ENCODE results near the gene TET3. TPM values are rescaled to one million over a fixed set of nuclear protein-coding genes. Genes with fewer than 3 reads are reported as not detected.

The TET3 gene
- total RNA-seq, 1 donor from 2014 or later: 92.4 TPM

DNA sequence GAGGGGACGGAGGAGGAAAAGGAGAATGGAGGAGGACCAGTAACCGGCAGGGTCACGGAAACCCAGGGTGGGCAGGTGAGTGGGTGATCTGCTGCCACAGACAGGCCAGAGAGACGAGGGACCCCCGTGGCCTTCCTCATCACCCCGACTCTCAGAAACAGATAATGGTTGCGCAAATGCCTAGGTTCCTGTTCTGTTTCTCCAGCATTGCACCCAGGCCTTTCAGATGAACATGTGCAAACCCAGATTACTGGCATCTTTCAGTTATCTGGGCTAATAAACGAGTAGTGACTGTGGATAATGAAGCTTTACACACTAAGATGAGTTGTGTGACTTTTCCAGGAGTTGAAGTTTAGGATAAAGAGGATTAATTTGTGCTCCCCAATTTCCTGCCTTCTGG lies 46.5 kb downstream of the TET3 start:
- no peak for TF ChIP-seq CTCF (IDR thresholded peaks at IDR 0.05; ENCODE audit: partially characterized antibody, unreplicated experiment)

DNA sequence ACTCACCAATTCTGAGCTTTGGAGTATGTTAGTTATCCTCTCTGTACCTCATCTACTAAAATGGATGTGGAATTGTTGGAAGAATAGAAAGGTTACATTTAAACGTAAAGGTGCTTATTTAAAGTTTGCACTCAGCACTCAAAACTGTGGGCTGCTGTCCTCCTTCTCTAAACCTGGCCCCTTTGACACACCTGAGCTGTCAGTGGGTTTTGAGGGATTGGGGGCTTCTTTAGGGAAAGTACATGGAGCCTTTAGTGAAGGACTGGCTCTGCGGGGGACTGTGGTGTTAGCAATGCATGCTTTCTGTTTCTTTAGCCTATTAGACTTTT lies 47.2 kb downstream of the TET3 start:
- peak overlapping the region; percentile 85 for H3K4me3 Mint-ChIP-seq (ENCODE audit: unreplicated experiment)
- H3K9me3 Mint-ChIP-seq (ENCODE audit: unreplicated experiment): peaks cover 16% of the 10 kb centered on the region
- H3K27me3 Mint-ChIP-seq (ENCODE audit: unreplicated experiment): peaks cover 8% of the 10 kb centered on the region
- no peak for TF ChIP-seq CTCF (IDR thresholded peaks at IDR 0.05; ENCODE audit: partially characterized antibody, unreplicated experiment)
- DNase-seq: no peak
- peaks cover 61% of the 10 kb centered on the region for H3K4me1 Mint-ChIP-seq (ENCODE audit: low read depth, unreplicated experiment)
- peak overlapping the region; percentile 96 for H3K27ac Mint-ChIP-seq (ENCODE audit: unreplicated experiment)
- no peaks in the 10 kb centered on the region for H3K36me3 Mint-ChIP-seq (ENCODE audit: unreplicated experiment)

More for the DNA sequence above, 46.5 kb downstream of the TET3 start:
- H3K4me1 Mint-ChIP-seq (ENCODE audit: low read depth, unreplicated experiment): peaks cover 59% of the 10 kb centered on the region
- peaks cover 15% of the 10 kb centered on the region for H3K9me3 Mint-ChIP-seq (ENCODE audit: unreplicated experiment)
- no peaks in the 10 kb centered on the region for H3K36me3 Mint-ChIP-seq (ENCODE audit: unreplicated experiment)
- peaks cover 10% of the 10 kb centered on the region for H3K27me3 Mint-ChIP-seq (ENCODE audit: unreplicated experiment)
- H3K4me3 Mint-ChIP-seq (ENCODE audit: unreplicated experiment): peak overlapping the region; percentile 85
- DNase-seq: no peak
- H3K27ac Mint-ChIP-seq (ENCODE audit: unreplicated experiment): peak overlapping the region; percentile 67

DNA sequence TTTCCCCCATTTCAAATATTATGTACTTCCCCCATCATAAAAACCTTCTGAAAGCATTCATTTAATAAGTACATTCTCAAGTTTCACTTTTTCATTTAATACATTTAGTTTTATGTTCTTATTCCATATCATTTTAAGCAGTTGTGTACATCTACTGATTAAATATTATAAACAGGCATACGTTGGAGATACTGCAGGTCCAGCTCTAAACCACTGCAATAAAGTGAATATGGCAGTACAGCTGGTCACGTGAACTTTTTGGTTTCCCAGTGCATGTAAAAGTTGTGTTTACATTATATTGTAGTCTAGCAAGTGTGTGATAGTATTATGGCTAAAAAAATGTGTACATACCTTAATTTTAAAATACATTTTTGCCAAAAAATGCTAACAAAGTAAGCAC lies 48.7 kb downstream of the TET3 start:
- peak overlapping the region; percentile 96 for H3K27ac Mint-ChIP-seq (ENCODE audit: unreplicated experiment)
- no peak for TF ChIP-seq CTCF (IDR thresholded peaks at IDR 0.05; ENCODE audit: partially characterized antibody, unreplicated experiment)
- H3K4me1 Mint-ChIP-seq (ENCODE audit: low read depth, unreplicated experiment): peaks cover 72% of the 10 kb centered on the region
- H3K9me3 Mint-ChIP-seq (ENCODE audit: unreplicated experiment): peaks cover 14% of the 10 kb centered on the region
- H3K27me3 Mint-ChIP-seq (ENCODE audit: unreplicated experiment): peaks cover 9% of the 10 kb centered on the region
- no peak for DNase-seq
- no peak overlapping the region for H3K4me3 Mint-ChIP-seq (ENCODE audit: unreplicated experiment)
- no peaks in the 10 kb centered on the region for H3K36me3 Mint-ChIP-seq (ENCODE audit: unreplicated experiment)

Other genes with a start within 250 kb of the TET3 start
- gene TPRKB, start 247.6 kb upstream of the TET3 start, total RNA-seq (ENCODE audit: unreplicated experiment): 27.2 TPM
- 20.8 TPM for gene DUSP11, start 204.8 kb upstream of the TET3 start, total RNA-seq (ENCODE audit: unreplicated experiment)
- gene C2orf78, start 200.7 kb upstream of the TET3 start, total RNA-seq (ENCODE audit: unreplicated experiment): not detected
- gene STAMBP, start 155.9 kb upstream of the TET3 start, total RNA-seq (ENCODE audit: unreplicated experiment): 48.9 TPM
- gene ACTG2, start 91.9 kb upstream of the TET3 start, total RNA-seq (ENCODE audit: unreplicated experiment): not detected
- gene DGUOK, start 58.0 kb upstream of the TET3 start, total RNA-seq (ENCODE audit: unreplicated experiment): 96.8 TPM
- 17.7 TPM for gene BOLA3, start 163.0 kb downstream of the TET3 start, total RNA-seq (ENCODE audit: unreplicated experiment)
- 60.5 TPM for gene MOB1A, start 194.0 kb downstream of the TET3 start, total RNA-seq (ENCODE audit: unreplicated experiment)
- gene MTHFD2, start 213.7 kb downstream of the TET3 start, total RNA-seq (ENCODE audit: unreplicated experiment): 293 TPM

Measured in glutamatergic neuron (in vitro differentiated cells).